Measurements from ENCODE around the gene WTAP.
"Not testable (repeated sequence)": the region's sequence is repeated elsewhere in the genome, so short reads cannot be mapped to it uniquely, and the experiment has no call there.

Gene WTAP

GRCh38 chr6:159729598-159730331 lies 2.5 kb downstream of the WTAP start:
- DNase-seq: no peak

- no peak for DNase-seq
Measured at GRCh38 chr6:159730332-159730676, 3.0 kb downstream of the WTAP start.

- not testable (repeated sequence) for DNase-seq
Measured at GRCh38 chr6:159732550-159732949, 5.2 kb downstream of the WTAP start.

- not testable (repeated sequence) for DNase-seq
Measured at GRCh38 chr6:159733395-159733794, 6.1 kb downstream of the WTAP start.

- no peak for DNase-seq
Measured at GRCh38 chr6:159736908-159737307, 9.6 kb downstream of the WTAP start.

GRCh38 chr6:159739341-159739740 lies 12.0 kb downstream of the WTAP start:
- DNase-seq: no peak

GRCh38 chr6:159742165-159742564 lies 14.9 kb downstream of the WTAP start:
- no peak for DNase-seq

- DNase-seq: no peak
Measured at GRCh38 chr6:159745081-159745480, 17.8 kb downstream of the WTAP start.

- DNase-seq: no peak
Measured at GRCh38 chr6:159746759-159747158, 19.5 kb downstream of the WTAP start.

GRCh38 chr6:159748127-159748526 lies 20.8 kb downstream of the WTAP start:
- DNase-seq: not testable (repeated sequence)

GRCh38 chr6:159751448-159751847 lies 24.1 kb downstream of the WTAP start:
- no peak for DNase-seq

- no peak for DNase-seq
Measured at GRCh38 chr6:159753081-159753872, 26.0 kb downstream of the WTAP start.

- DNase-seq: no peak
Measured at GRCh38 chr6:159754401-159754800, 27.1 kb downstream of the WTAP start.

GRCh38 chr6:159754959-159755914 lies 27.9 kb downstream of the WTAP start:
- no peak for DNase-seq

- DNase-seq: no peak
Measured at GRCh38 chr6:159756508-159756907, 29.2 kb downstream of the WTAP start.

GRCh38 chr6:159758031-159759001 lies 31.0 kb downstream of the WTAP start:
- no peak for DNase-seq

GRCh38 chr6:159759645-159760044 lies 32.3 kb downstream of the WTAP start:
- DNase-seq: no peak

GRCh38 chr6:159760602-159761057 lies 33.3 kb downstream of the WTAP start:
- DNase-seq: no peak

GRCh38 chr6:159761129-159761872 lies 34.0 kb downstream of the WTAP start:
- no peak for DNase-seq

- DNase-seq: peak; percentile 96 to 97
Measured at GRCh38 chr6:159761873-159762680, 34.8 kb downstream of the WTAP start, which contains the start of gene ACAT2. Gene ACAT2, plus strand, starts transcription at chr6:159762045. Its CDS starts 43 bp downstream, at chr6:159762088.
